ENCODE data around the gene SKP1. TPM values are rescaled to one million over a fixed set of nuclear protein-coding genes. Genes with fewer than 3 reads are reported as not detected.

Gene SKP1
- total RNA-seq, 1 donor from 2014 or later: 333 TPM

DNA sequence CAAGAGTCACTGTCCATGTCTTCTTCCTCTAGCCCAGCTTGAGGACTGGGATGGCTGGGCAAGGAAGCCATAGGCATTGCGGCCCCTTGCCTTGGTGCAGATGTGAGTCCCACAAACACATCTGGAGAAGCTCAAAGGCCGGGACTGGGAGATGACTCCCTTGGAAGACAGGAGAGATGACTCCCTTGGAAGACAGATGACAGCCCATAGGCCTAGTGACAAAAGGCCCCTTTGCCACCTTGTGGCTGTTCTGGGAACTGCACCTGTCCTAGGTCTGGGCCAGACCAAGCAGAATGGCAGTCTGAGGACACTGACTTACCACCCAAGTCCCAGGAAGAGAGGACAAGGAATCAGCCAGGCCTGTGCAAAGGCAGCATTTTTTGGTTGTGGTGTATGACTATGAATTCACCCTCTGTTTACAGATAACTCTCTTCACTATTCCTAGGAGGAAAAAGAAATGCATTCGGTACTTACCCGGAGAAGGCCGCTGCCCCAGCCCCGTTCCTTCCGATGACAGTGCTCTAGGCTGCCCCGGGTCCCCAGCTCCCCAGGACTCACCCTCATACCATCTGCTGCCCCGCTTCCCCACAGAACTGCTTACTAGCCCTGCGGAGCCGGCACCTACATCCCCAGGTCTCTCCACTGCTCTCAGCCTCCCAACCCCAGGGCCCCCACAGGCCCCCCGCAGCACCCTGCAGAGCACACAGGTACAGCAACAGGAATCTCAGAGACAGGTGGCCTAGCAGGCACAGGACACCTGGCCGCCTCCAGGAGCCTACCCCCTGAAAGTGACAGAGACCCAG is 30.8 kb downstream of the SKP1 start:
- no peak overlapping the region for H3K4me3 Mint-ChIP-seq (ENCODE audit: unreplicated experiment)
- peaks cover 22% of the 10 kb centered on the region for H3K4me1 Mint-ChIP-seq (ENCODE audit: unreplicated experiment)
- H3K9me3 Mint-ChIP-seq (ENCODE audit: unreplicated experiment): no peaks in the 10 kb centered on the region
- H3K27ac Mint-ChIP-seq (ENCODE audit: unreplicated experiment): no peak overlapping the region
- TF ChIP-seq, protein P1, sequence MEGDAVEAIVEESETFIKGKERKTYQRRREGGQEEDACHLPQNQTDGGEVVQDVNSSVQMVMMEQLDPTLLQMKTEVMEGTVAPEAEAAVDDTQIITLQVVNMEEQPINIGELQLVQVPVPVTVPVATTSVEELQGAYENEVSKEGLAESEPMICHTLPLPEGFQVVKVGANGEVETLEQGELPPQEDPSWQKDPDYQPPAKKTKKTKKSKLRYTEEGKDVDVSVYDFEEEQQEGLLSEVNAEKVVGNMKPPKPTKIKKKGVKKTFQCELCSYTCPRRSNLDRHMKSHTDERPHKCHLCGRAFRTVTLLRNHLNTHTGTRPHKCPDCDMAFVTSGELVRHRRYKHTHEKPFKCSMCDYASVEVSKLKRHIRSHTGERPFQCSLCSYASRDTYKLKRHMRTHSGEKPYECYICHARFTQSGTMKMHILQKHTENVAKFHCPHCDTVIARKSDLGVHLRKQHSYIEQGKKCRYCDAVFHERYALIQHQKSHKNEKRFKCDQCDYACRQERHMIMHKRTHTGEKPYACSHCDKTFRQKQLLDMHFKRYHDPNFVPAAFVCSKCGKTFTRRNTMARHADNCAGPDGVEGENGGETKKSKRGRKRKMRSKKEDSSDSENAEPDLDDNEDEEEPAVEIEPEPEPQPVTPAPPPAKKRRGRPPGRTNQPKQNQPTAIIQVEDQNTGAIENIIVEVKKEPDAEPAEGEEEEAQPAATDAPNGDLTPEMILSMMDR (IDR thresholded peaks at IDR 0.05): peak; percentile 86
- H3K27me3 Mint-ChIP-seq (ENCODE audit: unreplicated experiment): no peaks in the 10 kb centered on the region
- H3K36me3 Mint-ChIP-seq (ENCODE audit: unreplicated experiment): peaks cover 9% of the 10 kb centered on the region
- peak; percentile 90 for DNase-seq (ENCODE audit: extremely low spot score, unreplicated experiment)

DNA sequence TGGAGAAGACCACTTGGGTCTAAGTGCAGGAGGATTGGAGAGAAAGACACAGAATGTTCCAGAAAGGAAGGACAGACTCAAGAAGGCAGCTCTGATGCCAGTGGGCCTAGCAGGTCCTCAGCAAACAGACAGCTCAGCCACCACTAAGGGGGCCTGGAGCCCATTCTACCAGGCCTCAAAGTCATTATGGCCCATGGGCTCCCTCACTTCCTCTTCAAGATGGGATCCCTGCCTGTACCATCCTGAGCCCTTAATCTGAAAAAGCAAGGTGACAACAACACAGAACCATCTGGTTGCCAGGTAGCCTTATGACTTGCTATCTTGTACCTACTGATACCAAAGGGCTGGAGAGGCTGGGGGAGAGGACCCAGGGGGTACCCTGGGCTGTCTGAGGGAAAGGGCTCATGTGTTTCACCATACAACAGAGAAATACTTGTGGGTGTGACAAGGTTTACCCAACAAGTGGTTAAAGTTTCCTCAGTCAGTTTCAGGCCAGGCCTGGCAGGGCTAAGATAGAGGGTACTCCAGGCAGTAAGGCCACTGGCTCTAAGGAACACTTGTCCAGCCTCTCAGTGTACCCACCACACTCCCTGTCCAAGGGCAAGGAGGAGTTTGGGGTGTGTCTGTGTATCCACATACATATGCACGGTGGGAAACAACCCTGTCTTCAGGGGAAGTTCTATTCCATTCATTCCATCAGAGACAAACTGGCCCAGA is 31.6 kb downstream of the SKP1 start:
- no peak overlapping the region for H3K27ac Mint-ChIP-seq (ENCODE audit: unreplicated experiment)
- peaks cover 21% of the 10 kb centered on the region for H3K4me1 Mint-ChIP-seq (ENCODE audit: unreplicated experiment)
- peaks cover 9% of the 10 kb centered on the region for H3K36me3 Mint-ChIP-seq (ENCODE audit: unreplicated experiment)
- TF ChIP-seq, protein P1 (IDR thresholded peaks at IDR 0.05): no peak
- H3K27me3 Mint-ChIP-seq (ENCODE audit: unreplicated experiment): no peaks in the 10 kb centered on the region
- H3K4me3 Mint-ChIP-seq (ENCODE audit: unreplicated experiment): no peak overlapping the region
- no peaks in the 10 kb centered on the region for H3K9me3 Mint-ChIP-seq (ENCODE audit: unreplicated experiment)
- peak; percentile 30 for DNase-seq (ENCODE audit: extremely low spot score, unreplicated experiment)

DNA sequence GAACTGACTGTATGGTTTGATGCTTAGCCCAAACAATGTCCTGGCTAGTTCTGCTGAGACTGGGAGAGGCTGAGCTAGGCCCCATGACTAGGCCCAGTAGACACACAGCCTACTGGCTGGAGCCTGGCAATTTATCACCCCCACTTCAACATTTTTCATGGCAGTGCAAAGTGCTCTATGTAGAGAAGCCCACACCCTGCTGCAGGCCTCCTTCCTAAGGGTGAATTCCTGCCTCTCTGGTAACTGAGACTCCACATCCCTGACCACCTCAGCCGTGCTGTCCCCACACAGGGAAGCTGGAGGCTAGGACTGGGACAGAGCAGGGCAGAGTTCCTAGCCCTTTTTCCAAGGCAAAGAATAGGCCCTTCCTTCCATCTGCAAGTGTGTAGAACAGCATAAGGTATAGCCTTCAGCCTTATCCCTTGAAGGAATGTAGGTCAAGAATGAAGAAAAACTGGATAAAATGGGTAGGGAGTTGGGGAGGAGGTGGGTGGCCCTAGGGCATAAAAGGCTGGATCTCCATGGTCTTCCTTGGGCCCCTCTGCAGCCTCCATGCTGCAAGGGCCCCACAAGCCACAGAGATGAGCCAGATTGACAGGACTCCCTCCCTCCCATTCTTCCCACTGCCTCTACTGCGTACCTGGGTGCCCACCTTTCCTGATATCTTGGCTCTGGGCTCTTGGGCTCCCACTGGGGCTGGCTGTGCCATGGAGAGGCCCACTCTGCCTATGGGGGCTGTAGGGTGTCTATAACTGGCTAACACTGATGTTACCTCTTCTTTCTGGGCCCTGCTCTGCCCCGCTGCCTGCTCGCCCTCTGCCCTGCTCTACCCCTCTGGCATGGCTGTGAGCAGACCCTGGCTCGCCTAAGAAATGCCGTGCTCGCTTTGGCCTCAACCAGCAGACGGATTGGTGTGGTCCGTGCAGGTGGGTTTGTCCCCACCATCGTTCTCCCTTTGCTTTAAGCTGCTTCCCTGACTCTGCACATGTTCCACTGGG is 32.5 kb downstream of the SKP1 start:
- TF ChIP-seq, protein P1 (IDR thresholded peaks at IDR 0.05): no peak
- peaks cover 14% of the 10 kb centered on the region for H3K4me1 Mint-ChIP-seq (ENCODE audit: unreplicated experiment)
- H3K9me3 Mint-ChIP-seq (ENCODE audit: unreplicated experiment): no peaks in the 10 kb centered on the region
- DNase-seq (ENCODE audit: extremely low spot score, unreplicated experiment): peak; percentile 73
- H3K27me3 Mint-ChIP-seq (ENCODE audit: unreplicated experiment): no peaks in the 10 kb centered on the region
- no peak overlapping the region for H3K27ac Mint-ChIP-seq (ENCODE audit: unreplicated experiment)
- no peak overlapping the region for H3K4me3 Mint-ChIP-seq (ENCODE audit: unreplicated experiment)
- peaks cover 11% of the 10 kb centered on the region for H3K36me3 Mint-ChIP-seq (ENCODE audit: unreplicated experiment)

DNA sequence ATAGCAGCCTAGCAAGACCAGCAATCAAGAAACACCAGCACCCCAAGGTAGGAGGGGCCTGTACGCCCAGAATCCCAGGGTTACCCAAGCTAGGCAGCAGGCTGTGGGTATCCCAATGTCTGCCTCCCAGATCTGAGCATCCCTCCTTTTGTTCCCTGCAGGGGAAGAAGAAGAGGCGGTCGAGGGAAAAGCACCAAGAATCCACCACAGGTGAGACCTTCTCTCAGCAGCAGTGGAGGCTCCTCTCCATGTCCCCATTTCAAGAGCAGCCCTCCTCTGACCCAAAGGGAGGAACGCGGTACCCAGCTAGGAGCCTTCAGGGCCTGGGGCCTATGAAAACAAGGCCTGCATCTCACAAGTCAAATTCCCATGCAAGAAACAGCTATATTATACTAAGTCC is 33.3 kb downstream of the SKP1 start:
- TF ChIP-seq, protein P1 (IDR thresholded peaks at IDR 0.05): no peak
- Mint-ChIP-seq H3K27ac (ENCODE audit: unreplicated experiment) (no peak overlapping the region), H3K36me3 (ENCODE audit: unreplicated experiment) (peaks cover 10% of the 10 kb centered on the region), H3K9me3 (ENCODE audit: unreplicated experiment) (no peaks in the 10 kb centered on the region), H3K27me3 (ENCODE audit: unreplicated experiment) (no peaks in the 10 kb centered on the region), H3K4me1 (ENCODE audit: unreplicated experiment) (peaks cover 13% of the 10 kb centered on the region), H3K4me3 (ENCODE audit: unreplicated experiment) (no peak overlapping the region)
- DNase-seq (ENCODE audit: extremely low spot score, unreplicated experiment): peak; percentile 62
